GM19351 (cell line): ENCODE data around the gene SLC5A1.

Experiments used
- ATAC-seq: cut with Tn5 transposase; IDR thresholded peaks from one replicate; pipeline ENCODE4 v1.9.1; 2021; ENCODE audit warnings: mild to moderate bottlenecking, moderate library complexity; ENCODE audit not compliant: unreplicated experiment

The SLC5A1 gene

GRCh38 chr22:32042924-32043323 lies at the start of gene SLC5A1:
Gene SLC5A1 (plus strand): TSS chr22:32043261. CDS start chr22:32043282, 21 bp downstream.
- ATAC-seq = no peak

GRCh38 chr22:31995046-31995445 lies 48.0 kb upstream of the SLC5A1 start:
- no peak for ATAC-seq

GRCh38 chr22:31995807-31996206 lies 47.3 kb upstream of the SLC5A1 start:
- no peak for ATAC-seq

- no peak for ATAC-seq
These were observed 44.2 kb upstream of the SLC5A1 start for GRCh38 chr22:31998784-31999385.

DNA sequence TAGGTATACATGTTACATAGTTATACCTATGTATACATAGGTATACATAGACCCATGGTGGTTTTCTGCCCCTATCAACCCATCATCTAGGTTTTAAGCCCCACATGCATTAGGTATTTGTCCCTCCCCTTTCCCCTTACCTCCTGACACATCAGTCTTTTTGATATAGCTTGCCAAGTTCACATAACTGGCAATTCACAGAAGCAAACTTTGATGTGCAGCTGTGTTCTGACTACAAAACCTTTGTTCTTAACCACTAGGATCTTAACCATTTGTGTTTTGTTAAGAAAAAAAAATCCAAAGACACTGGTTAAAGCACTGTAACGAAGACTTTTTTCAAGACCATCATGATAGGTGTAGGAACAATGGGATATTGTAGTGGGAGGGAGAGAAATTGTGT lies 42.9 kb upstream of the SLC5A1 start:
- ATAC-seq = no peak

DNA sequence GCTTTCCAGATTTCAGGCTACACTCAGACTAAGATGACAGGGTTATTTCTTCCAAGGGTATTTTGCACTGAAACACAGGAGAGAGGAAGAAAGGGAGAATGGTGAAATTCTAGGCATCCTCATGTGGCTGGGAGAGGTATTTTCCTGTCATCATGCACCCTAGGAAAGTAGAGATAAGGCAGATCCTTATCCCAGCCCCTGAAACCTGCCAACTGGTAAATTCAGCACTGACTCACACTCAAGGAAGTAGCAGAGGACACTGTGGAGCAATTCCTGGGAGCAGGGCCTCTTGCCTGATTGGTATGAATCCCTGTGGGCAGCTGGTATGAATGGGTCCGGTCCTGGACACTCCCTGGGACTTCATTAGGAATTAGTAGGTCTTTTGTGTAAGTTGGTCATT lies 37.6 kb upstream of the SLC5A1 start:
- no peak for ATAC-seq

DNA sequence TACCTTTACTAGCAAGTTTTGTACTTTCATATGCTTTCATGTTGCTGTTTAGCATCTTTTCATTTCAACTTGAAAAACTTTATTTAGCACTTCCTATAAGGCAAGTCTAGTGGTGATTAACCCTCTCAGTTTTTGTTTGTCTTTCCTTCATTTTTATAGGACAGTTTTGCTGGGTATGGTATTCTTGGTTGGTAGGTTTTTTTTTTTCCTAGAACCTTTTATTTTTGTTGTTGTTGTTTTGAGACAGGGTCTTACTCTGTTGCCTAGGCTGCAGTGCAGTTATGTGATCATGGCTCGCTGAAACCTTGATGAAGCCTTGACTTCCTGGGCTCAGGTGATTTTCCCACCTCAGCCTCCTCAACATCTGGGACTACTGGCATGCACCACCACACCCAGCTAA lies 29.9 kb upstream of the SLC5A1 start:
- no peak for ATAC-seq

DNA sequence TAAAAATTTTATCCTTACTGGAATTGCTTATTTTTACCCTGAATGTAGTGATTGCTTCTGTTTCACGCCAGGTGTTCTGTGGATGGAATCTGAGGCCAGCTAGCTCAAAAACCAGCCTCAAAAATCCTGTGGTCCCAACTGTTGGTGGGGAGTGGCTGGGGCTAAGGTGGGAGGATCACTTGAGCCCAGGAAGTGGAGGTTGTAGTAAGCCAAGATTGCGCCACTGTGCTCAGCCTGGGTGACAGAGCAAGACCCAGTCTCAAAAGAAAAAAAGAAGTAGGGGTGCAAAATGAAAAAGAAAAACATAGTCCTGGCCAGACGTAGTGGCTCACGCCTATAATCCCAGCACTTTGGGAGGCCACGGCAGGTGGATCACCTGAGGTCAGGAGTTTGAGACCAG lies 27.0 kb upstream of the SLC5A1 start:
- no peak for ATAC-seq

GRCh38 chr22:32018056-32018455 lies 25.0 kb upstream of the SLC5A1 start:
- no peak for ATAC-seq

- ATAC-seq = no peak
These were observed 22.9 kb upstream of the SLC5A1 start for GRCh38 chr22:32020117-32020516.

- no peak for ATAC-seq
These were observed 21.3 kb upstream of the SLC5A1 start for GRCh38 chr22:32021716-32022115.

GRCh38 chr22:32023251-32023827 lies 19.7 kb upstream of the SLC5A1 start:
- no peak for ATAC-seq

- no peak for ATAC-seq
These were observed 18.3 kb upstream of the SLC5A1 start for GRCh38 chr22:32024796-32025195.

- ATAC-seq = no peak
These were observed 12.4 kb upstream of the SLC5A1 start for GRCh38 chr22:32030518-32031247.

- ATAC-seq = no peak
These were observed 11.6 kb upstream of the SLC5A1 start for GRCh38 chr22:32031466-32031865.

DNA sequence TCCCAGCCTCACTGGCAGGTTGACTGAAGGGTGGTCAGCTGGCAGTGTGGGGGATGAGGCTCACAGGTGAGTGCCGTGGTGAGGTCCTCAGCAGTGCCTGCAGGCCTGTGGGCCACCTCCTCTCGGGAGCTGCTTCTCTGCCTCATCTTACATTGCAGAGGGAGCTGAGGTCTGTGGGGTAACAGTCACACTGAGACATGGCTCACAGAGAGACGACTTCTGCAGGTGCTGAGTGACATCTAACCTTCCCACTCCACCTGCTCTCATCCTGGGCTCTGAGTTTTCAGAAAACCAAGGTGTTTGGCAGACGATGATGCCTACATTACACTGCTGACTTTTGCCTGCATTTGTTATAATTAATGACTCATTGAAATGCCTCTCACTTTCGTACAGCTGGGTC lies 8.8 kb upstream of the SLC5A1 start:
- ATAC-seq = no peak

- no peak for ATAC-seq
These were observed 5.8 kb upstream of the SLC5A1 start for GRCh38 chr22:32037236-32037635.

- ATAC-seq = no peak
These were observed 2.6 kb upstream of the SLC5A1 start for GRCh38 chr22:32040324-32040904.

GRCh38 chr22:32043391-32043790 lies 330 bp downstream of the SLC5A1 start:
- ATAC-seq = no peak

DNA sequence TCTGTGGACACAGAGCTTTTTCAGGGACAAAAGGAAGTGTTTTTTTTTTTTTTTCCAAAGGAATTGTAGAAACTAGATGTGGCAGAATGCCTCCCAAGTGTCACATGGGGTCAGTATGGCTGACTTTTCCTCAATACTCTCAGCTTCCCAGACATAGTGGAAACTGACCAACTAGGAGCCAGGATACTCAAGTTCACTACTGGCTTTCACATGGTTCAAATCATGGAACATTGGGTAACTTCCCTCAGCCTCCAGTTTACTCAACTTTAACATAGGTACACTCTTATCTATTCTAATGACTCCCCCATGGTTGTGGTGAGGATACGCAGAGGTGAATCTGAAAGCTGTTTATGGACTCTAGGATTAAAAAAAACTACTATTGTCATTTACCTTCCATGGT lies 1.4 kb downstream of the SLC5A1 start:
- ATAC-seq = no peak

- no peak for ATAC-seq
These were observed 1.9 kb downstream of the SLC5A1 start for GRCh38 chr22:32044913-32045312.

DNA sequence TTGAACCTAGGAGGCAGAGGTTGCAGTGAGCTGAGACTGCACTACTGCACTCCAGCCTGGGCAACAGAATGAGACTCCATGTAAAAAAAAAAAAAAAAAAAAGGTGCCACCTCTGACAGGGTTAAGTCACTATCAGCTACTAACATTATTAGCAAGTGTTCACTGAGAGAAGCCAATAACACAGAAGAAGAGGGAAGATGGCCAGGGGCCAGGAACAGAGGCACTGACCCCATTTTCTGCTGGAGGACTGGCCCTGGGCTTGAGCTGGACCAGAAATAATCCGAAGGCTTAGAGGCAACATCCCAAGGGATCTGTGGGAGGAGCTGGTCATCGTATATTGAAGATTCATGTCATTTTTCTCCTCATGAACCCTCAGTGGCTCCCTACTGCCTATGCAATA lies 5.0 kb downstream of the SLC5A1 start:
- ATAC-seq = no peak
